DOHH2 (cell line): ENCODE data around the gene TET1.
"Not testable (repeated sequence)": the region's sequence is repeated elsewhere in the genome, so short reads cannot be mapped to it uniquely, and the experiment has no call there.

ENCODE experiments used
- EZH2phosphoT487 ChIP-seq: fragments of 200-600 bp; sonication (generic); IDR thresholded peaks from 2 replicates; pipeline ENCODE4 v1.6.1; 2017; ENCODE audit warnings: borderline replicate concordance, mild to moderate bottlenecking, antibody characterized with exemption, low read length, moderate library complexity, mixed read lengths
- TF ChIP-seq, protein P1 (sequence below): fragments of 200-600 bp; sonication (generic); IDR thresholded peaks from one replicate; pipeline ENCODE4 v1.5.1; 2014; ENCODE audit warnings: antibody characterized with exemption, mild to moderate bottlenecking, low read depth, low read length; ENCODE audit not compliant: poor library complexity, severe bottlenecking

- TF ChIP-seq, protein P1, sequence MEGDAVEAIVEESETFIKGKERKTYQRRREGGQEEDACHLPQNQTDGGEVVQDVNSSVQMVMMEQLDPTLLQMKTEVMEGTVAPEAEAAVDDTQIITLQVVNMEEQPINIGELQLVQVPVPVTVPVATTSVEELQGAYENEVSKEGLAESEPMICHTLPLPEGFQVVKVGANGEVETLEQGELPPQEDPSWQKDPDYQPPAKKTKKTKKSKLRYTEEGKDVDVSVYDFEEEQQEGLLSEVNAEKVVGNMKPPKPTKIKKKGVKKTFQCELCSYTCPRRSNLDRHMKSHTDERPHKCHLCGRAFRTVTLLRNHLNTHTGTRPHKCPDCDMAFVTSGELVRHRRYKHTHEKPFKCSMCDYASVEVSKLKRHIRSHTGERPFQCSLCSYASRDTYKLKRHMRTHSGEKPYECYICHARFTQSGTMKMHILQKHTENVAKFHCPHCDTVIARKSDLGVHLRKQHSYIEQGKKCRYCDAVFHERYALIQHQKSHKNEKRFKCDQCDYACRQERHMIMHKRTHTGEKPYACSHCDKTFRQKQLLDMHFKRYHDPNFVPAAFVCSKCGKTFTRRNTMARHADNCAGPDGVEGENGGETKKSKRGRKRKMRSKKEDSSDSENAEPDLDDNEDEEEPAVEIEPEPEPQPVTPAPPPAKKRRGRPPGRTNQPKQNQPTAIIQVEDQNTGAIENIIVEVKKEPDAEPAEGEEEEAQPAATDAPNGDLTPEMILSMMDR = not testable (repeated sequence)
- TF ChIP-seq EZH2phosphoT487 = not testable (repeated sequence)
Measured at GRCh38 chr10:68632271-68632560, 72.1 kb downstream of the TET1 start.
